Measurements from ENCODE around the gene SDHAF3.

The SDHAF3 gene

DNA sequence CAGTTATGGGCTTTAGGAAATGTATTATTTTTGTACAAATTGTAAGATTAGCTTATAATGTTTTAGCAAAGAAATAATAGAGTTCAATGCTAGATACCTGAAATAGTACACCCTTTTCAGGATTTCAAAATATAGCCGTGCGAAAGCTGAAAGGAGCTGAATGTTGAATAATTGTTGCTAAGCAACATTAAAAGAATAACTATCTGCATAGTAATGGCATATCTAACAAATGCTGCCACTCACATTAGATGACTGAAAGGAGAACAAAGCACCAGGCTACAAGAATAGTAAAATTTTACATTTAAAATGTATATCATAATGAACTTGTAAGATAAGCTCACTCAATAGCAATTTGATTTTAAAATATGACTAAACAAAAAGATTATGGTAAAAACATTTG is 82.5 kb downstream of the SDHAF3 start:
- no peak for TF ChIP-seq CTCF (IDR thresholded peaks at IDR 0.05; ENCODE audit: low read depth, low read length)
- no peak for DNase-seq (ENCODE audit: extremely low read depth, low read depth)

DNA sequence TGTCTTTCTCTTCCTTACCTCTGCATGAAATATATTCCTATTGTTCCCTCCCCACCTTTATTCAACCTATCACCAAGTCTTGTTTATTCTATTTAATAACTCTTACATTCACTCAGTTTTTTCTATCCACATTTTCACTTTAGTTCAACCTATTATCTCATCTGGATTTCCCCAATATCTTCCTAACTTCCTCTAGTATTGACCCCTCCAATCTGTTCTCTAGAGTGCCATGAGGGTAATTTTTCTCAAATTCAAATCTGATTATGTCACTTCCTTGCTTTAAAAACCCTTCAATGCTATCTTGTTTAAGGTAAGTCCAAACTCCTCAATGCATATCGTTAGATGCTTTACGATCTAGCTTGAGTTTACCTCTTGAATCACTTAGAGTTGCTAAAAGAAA is 86.5 kb downstream of the SDHAF3 start:
- TF ChIP-seq CTCF (IDR thresholded peaks at IDR 0.05; ENCODE audit: low read depth, low read length): no peak

DNA sequence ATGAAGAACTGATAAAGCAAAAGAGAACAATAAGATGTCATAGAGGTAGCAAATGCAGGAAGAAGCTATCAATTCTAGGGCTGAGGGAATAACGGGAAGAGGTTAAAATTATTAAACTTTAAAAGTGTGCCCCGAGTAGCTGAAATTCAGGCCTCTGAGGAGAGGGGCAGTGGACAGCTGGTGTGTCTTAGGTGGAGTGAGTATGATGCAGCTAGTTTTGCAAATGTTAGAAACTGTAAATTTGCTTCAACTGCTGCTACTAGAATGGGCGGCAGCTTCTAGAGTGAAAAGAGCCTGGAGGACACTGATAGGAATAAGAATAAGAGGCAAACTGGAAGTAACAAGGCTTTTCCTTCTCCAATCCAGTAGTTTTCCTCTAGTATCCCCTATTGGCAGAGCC is 87.3 kb downstream of the SDHAF3 start:
- DNase-seq (ENCODE audit: extremely low read depth, low read depth): no peak
- no peak for TF ChIP-seq CTCF (IDR thresholded peaks at IDR 0.05; ENCODE audit: low read depth, low read length)

More for the DNA sequence above, 86.5 kb downstream of the SDHAF3 start:
- DNase-seq (ENCODE audit: extremely low read depth, low read depth): no peak

- no peak for TF ChIP-seq CTCF (IDR thresholded peaks at IDR 0.05; ENCODE audit: low read depth, low read length)
- no peak for DNase-seq (ENCODE audit: extremely low read depth, low read depth)
Measured at GRCh38 chr7:97215556-97215955, 98.1 kb downstream of the SDHAF3 start.

GRCh38 chr7:97218767-97219166 is 101.3 kb downstream of the SDHAF3 start:
- no peak for TF ChIP-seq CTCF (IDR thresholded peaks at IDR 0.05; ENCODE audit: low read depth, low read length)
- no peak for DNase-seq (ENCODE audit: extremely low read depth, low read depth)

- no peak for DNase-seq (ENCODE audit: extremely low read depth, low read depth)
- TF ChIP-seq CTCF (IDR thresholded peaks at IDR 0.05; ENCODE audit: low read depth, low read length): no peak
Measured at GRCh38 chr7:97219237-97219636, 101.7 kb downstream of the SDHAF3 start.

GRCh38 chr7:97224316-97224715 is 106.8 kb downstream of the SDHAF3 start:
- TF ChIP-seq CTCF (IDR thresholded peaks at IDR 0.05; ENCODE audit: low read depth, low read length): no peak
- DNase-seq (ENCODE audit: extremely low read depth, low read depth): no peak
